ENCODE data around the gene NFYB.
"Not testable (repeated sequence)": the region's sequence is repeated elsewhere in the genome, so short reads cannot be mapped to it uniquely, and the experiment has no call there.

Gene NFYB

GRCh38 chr12:104168596-104168995 is 30.6 kb upstream of the NFYB start:
- no peak for TF ChIP-seq CTCF (conservative IDR thresholded peaks at IDR 0.05; ENCODE audit: low read depth, low read length)
- no peak for DNase-seq (ENCODE audit: low read depth)
- no peak overlapping the region for H3K4me3 ChIP-seq (ENCODE audit: low read length)

- no peak for TF ChIP-seq CTCF (conservative IDR thresholded peaks at IDR 0.05; ENCODE audit: low read depth, low read length)
- no peak for DNase-seq (ENCODE audit: low read depth)
- H3K4me3 ChIP-seq (ENCODE audit: low read length): no peak overlapping the region
These were observed 29.8 kb upstream of the NFYB start for GRCh38 chr12:104167519-104168458.

- TF ChIP-seq CTCF (conservative IDR thresholded peaks at IDR 0.05; ENCODE audit: low read depth, low read length): no peak
- DNase-seq (ENCODE audit: low read depth): no peak
- no peak overlapping the region for H3K4me3 ChIP-seq (ENCODE audit: low read length)
These were observed 28.5 kb upstream of the NFYB start for GRCh38 chr12:104166465-104166864.

GRCh38 chr12:104165801-104166200 is 27.8 kb upstream of the NFYB start:
- no peak overlapping the region for H3K4me3 ChIP-seq (ENCODE audit: low read length)
- TF ChIP-seq CTCF (conservative IDR thresholded peaks at IDR 0.05; ENCODE audit: low read depth, low read length): no peak
- no peak for DNase-seq (ENCODE audit: low read depth)

- TF ChIP-seq CTCF (conservative IDR thresholded peaks at IDR 0.05; ENCODE audit: low read depth, low read length): no peak
- DNase-seq (ENCODE audit: low read depth): no peak
- no peak overlapping the region for H3K4me3 ChIP-seq (ENCODE audit: low read length)
These were observed 26.6 kb upstream of the NFYB start for GRCh38 chr12:104164634-104165033.

GRCh38 chr12:104163631-104164030 is 25.6 kb upstream of the NFYB start:
- no peak overlapping the region for H3K4me3 ChIP-seq (ENCODE audit: low read length)
- TF ChIP-seq CTCF (conservative IDR thresholded peaks at IDR 0.05; ENCODE audit: low read depth, low read length): no peak
- DNase-seq (ENCODE audit: low read depth): no peak

- not testable (repeated sequence) for DNase-seq (ENCODE audit: low read depth); H3K4me3 ChIP-seq (ENCODE audit: low read length)
These were observed 25.0 kb upstream of the NFYB start for GRCh38 chr12:104163028-104163427.
